Keratinocyte (primary cell): ENCODE measurements around the gene NASP. TPM values are rescaled to one million over a fixed set of nuclear protein-coding genes. Genes with fewer than 3 reads are reported as not detected.

Source experiments
- DNase-seq: peaks from one replicate; pipeline ENCODE4 v3.0.0-alpha.2; 2011; ENCODE audit warnings: low read depth, missing footprints, low spot score
- FAIRE-seq: peaks from 2 replicates; lab custom pipeline; 2011; peaks lifted over from hg19 to GRCh38; lab: Jason Lieb, UNC
- H2AFZ ChIP-seq: 2 replicates; pipeline ENCODE4 v1.6.0; 2012; ENCODE audit warnings: low read length, control low read depth, inconsistent platforms; ENCODE audit not compliant: control insufficient read depth
- H3K27ac ChIP-seq: 2 replicates; pipeline ENCODE4 v1.5.1; 2011; ENCODE audit warnings: low read length; ENCODE audit not compliant: control insufficient read depth, insufficient read depth
- H3K27me3 ChIP-seq: 3 replicates; pipeline ENCODE4 v1.6.0; 2011; ENCODE audit warnings: low read length; ENCODE audit not compliant: control insufficient read depth, insufficient read depth; ENCODE audit errors: extremely low read depth
- H3K36me3 ChIP-seq, 2 experiments: 2 replicates in 1 of 2; 3 replicates in 1 of 2; pipeline ENCODE4 v1.5.1; 2011; ENCODE audit warnings: low read length in 2 of 2, mild to moderate bottlenecking in 1 of 2; ENCODE audit not compliant: control insufficient read depth in 2 of 2, insufficient read depth in 2 of 2; ENCODE audit errors: extremely low read depth in 1 of 2
- H3K4me1 ChIP-seq: 3 replicates; pipeline ENCODE4 v1.5.1; 2011; ENCODE audit warnings: low read length; ENCODE audit not compliant: control insufficient read depth, insufficient read depth; ENCODE audit errors: extremely low read depth
- H3K4me2 ChIP-seq: 3 replicates; pipeline ENCODE4 v1.6.0; 2011; ENCODE audit warnings: low read depth, low read length; ENCODE audit not compliant: control insufficient read depth, insufficient read depth; ENCODE audit errors: extremely low read depth
- H3K4me3 ChIP-seq, 3 experiments: fragments of 200-600 bp in 1 of 3; sonication (generic) in 1 of 3; 2 replicates in 2 of 3; 3 replicates in 1 of 3; pipeline ENCODE4 v1.5.1; 2011 to 2016; ENCODE audit warnings: low read length in 3 of 3, mild to moderate bottlenecking in 3 of 3, control low read depth in 2 of 3, inconsistent platforms in 1 of 3, low read depth in 1 of 3, mixed read lengths in 1 of 3, mixed run types in 1 of 3, moderate library complexity in 1 of 3; ENCODE audit not compliant: control insufficient read depth in 2 of 3, insufficient read depth in 2 of 3; ENCODE audit errors: extremely low read depth in 1 of 3
- H3K79me2 ChIP-seq: 2 replicates; pipeline ENCODE4 v1.6.0; 2012; ENCODE audit warnings: low read length; ENCODE audit not compliant: control insufficient read depth, insufficient read depth
- H3K9ac ChIP-seq: 3 replicates; pipeline ENCODE4 v1.6.0; 2011; ENCODE audit warnings: low read length; ENCODE audit not compliant: control insufficient read depth, insufficient read depth; ENCODE audit errors: extremely low read depth
- H3K9me1 ChIP-seq: 3 replicates; pipeline ENCODE4 v1.6.0; 2011; ENCODE audit warnings: low read length; ENCODE audit not compliant: control insufficient read depth, insufficient read depth; ENCODE audit errors: extremely low read depth
- H3K9me3 ChIP-seq: 2 replicates; pipeline ENCODE4 v1.5.1; 2012; ENCODE audit warnings: low read depth, low read length; ENCODE audit not compliant: control insufficient read depth
- H4K20me1 ChIP-seq: 3 replicates; pipeline ENCODE4 v1.6.0; 2011; ENCODE audit warnings: low read length; ENCODE audit not compliant: control insufficient read depth, insufficient read depth; ENCODE audit errors: extremely low read depth
- CTCF ChIP-seq, 3 experiments: IDR thresholded peaks in 1 of 3; conservative IDR thresholded peaks in 1 of 3; optimal IDR thresholded peaks in 1 of 3; 2 replicates in 2 of 3; 3 replicates in 1 of 3; pipeline versions ENCODE3 to v1.5.1; 2011; ENCODE audit warnings: low read length in 3 of 3, mild to moderate bottlenecking in 3 of 3, moderate library complexity in 2 of 3, control low read depth in 1 of 3, inconsistent platforms in 1 of 3; ENCODE audit not compliant: insufficient read depth in 2 of 3; ENCODE audit errors: extremely low read depth in 1 of 3
- EZH2 ChIP-seq: IDR thresholded peaks from one replicate; pipeline ENCODE4 v1.6.1; 2012; ENCODE audit warnings: inconsistent platforms, mild to moderate bottlenecking, low read length, moderate library complexity
- dilution Hi-C: fragments of 300-500 bp; cut with MboI; formaldehyde crosslinking; loops from one replicate; pipeline ENCODE4 v1.7.0; 2020; ENCODE audit warnings: low sequenced_read_pairs; ENCODE audit not compliant: extremely low pct_ligation_motif_present
- polyA minus RNA-seq, 3 experiments: library from RNA; depleted of rRNA, polyadenylated mRNA; stranded (reverse); fragments of >200 nt; gene quantifications; 1 replicate in 1 of 3; 2 replicates in 1 of 3; 3 replicates in 1 of 3; pipeline ENCODE4 v1.2.3, GENCODE V29; 2011
- polyA plus RNA-seq, 5 experiments: library from polyadenylated mRNA; depleted of rRNA in 3 of 5; stranded (reverse) in 3 of 5; stranded (forward) in 1 of 5; unstranded in 1 of 5; fragments of >200 nt; gene quantifications; 1 replicate in 1 of 5; 2 replicates in 3 of 5; 3 replicates in 1 of 5; pipeline versions ENCODE4 v1.2.1 to v1.2.3, GENCODE V29; 2011 to 2012; ENCODE audit warnings: missing spikeins in 2 of 5, low read depth in 1 of 5, low replicate concordance in 1 of 5

Gene NASP
- polyA plus RNA-seq, result 19.9 to 61.7 TPM (median 60.1 TPM) in 3 replicates
- 39.9 TPM for polyA plus RNA-seq (2011; ENCODE audit: low read depth)
- polyA plus RNA-seq (2011; cell fraction: cytosol; rRNA removed), result 23.0 and 23.6 TPM in 2 replicates
- 63.5 and 65.5 TPM in 2 replicates for polyA plus RNA-seq (2011; cell fraction: nucleus; rRNA removed)
- 19.2 and 64.9 TPM in 2 replicates for polyA plus RNA-seq (2012; ENCODE audit: low replicate concordance)
- 17.4 to 32.0 TPM (median 19.8 TPM) in 3 replicates for polyA minus RNA-seq
- polyA minus RNA-seq (2011; cell fraction: cytosol; rRNA and poly(A)+ RNA removed), result 25.9 TPM
- polyA minus RNA-seq (2011; cell fraction: nucleus; rRNA and poly(A)+ RNA removed), result 20.6 and 30.4 TPM in 2 replicates

- peak within 1 kb of the TSS; percentile 92 for H2AFZ ChIP-seq
- peak within 1 kb of the TSS; percentile 92 for H3K4me2 ChIP-seq
- peaks cover 11% of the 10 kb centered on the region for H4K20me1 ChIP-seq
- H3K27me3 ChIP-seq, result no peaks in the 10 kb centered on the region
- peak within 1 kb of the TSS; percentile 92 for H3K27ac ChIP-seq
- H3K36me3 ChIP-seq, result peaks cover 0 to 6% of the 10 kb centered on the region in 2 experiments
- dilution Hi-C loops, result no loop called here
- H3K9me1 ChIP-seq, result no peaks in the 10 kb centered on the region
- FAIRE-seq (no peak), DNase-seq (no peak)
- H3K9ac ChIP-seq, result peak within 1 kb of the TSS; percentile 97
- H3K9me3 ChIP-seq, result no peaks in the 10 kb centered on the region
- peaks cover 44% of the 10 kb centered on the region for H3K79me2 ChIP-seq
- TF ChIP-seq CTCF (optimal IDR thresholded peaks at IDR 0.05 in 1 of 3, IDR thresholded peaks at IDR 0.05 in 1 of 3, conservative IDR thresholded peaks at IDR 0.05 in 1 of 3; ENCODE audit: extremely low read depth in 1 of 3, insufficient read depth in 2 of 3, low read length in 3 of 3) (peak in 1 of 3 experiments; percentile 10), EZH2 (no peak)
- H3K4me1 ChIP-seq, result peaks cover 11% of the 10 kb centered on the region
- peak within 1 kb of the TSS; percentile 66 to 98 (median 79) for H3K4me3 ChIP-seq
Measured at GRCh38 chr1:45583666-45584350, at the start of gene NASP. NASP (plus strand) TSS chr1:45584041; CDS start chr1:45584147, 106 bp downstream.

GRCh38 chr1:45535988-45536766, 47.7 kb upstream of the NASP start:
- FAIRE-seq, result peak; percentile 92

More at GRCh38 chr1:45535988-45536766, 47.7 kb upstream of the NASP start:
- no peak overlapping the region for H3K4me2 ChIP-seq
- no peaks in the 10 kb centered on the region for H3K9me3 ChIP-seq
- H3K36me3 ChIP-seq, result no peaks in the 10 kb centered on the region
- DNase-seq, result no peak
- H3K9ac ChIP-seq, result no peak overlapping the region
- no peaks in the 10 kb centered on the region for H3K27me3 ChIP-seq
- TF ChIP-seq EZH2 (no peak), CTCF (optimal IDR thresholded peaks at IDR 0.05 in 1 of 3, IDR thresholded peaks at IDR 0.05 in 1 of 3, conservative IDR thresholded peaks at IDR 0.05 in 1 of 3; ENCODE audit: extremely low read depth in 1 of 3, insufficient read depth in 2 of 3, low read length in 3 of 3) (no peak)
- dilution Hi-C loops, result no loop called here
- no peaks in the 10 kb centered on the region for H3K79me2 ChIP-seq
- peaks cover 6% of the 10 kb centered on the region for H3K4me1 ChIP-seq
- no peak overlapping the region for H3K27ac ChIP-seq
- H3K9me1 ChIP-seq, result no peaks in the 10 kb centered on the region
- no peaks in the 10 kb centered on the region for H4K20me1 ChIP-seq
- no peak overlapping the region for H2AFZ ChIP-seq
- H3K4me3 ChIP-seq, result no peak overlapping the region
